Measurements from ENCODE around the gene MYBBP1A. TPM values are rescaled to one million over a fixed set of nuclear protein-coding genes. Genes with fewer than 3 reads are reported as not detected.

The MYBBP1A gene
- total RNA-seq, 4 donors from 2014 or later: 53.9 to 83.7 (median 54.5) TPM

- 75 to 86% methylated on average over 28 to 29 of the region's 29 CpGs for WGBS, 2 donors
- intact Hi-C loops (cut with DNase I; ENCODE audit: low total_unique reads): no loop called here
- no peak overlapping the region for H3K4me3 ChIP-seq (ENCODE audit: low read depth, poor library complexity, severe bottlenecking)
- TF ChIP-seq POLR2A (IDR thresholded peaks at IDR 0.05): no peak
- no peak for TF ChIP-seq CTCF (IDR thresholded peaks at IDR 0.05)
- DNase-seq (ENCODE audit: low spot score in 2 of 2): peak in 1 of 2 donors; percentile 82
These were observed 13.7 kb downstream of the MYBBP1A start for GRCh38 chr17:4541328-4542002.

GRCh38 chr17:4540687-4541327 lies 14.4 kb downstream of the MYBBP1A start:
- DNase-seq (ENCODE audit: low spot score in 2 of 2): peak in 1 of 2 donors; percentile 87
- no peak for TF ChIP-seq CTCF (IDR thresholded peaks at IDR 0.05)
- no peak for TF ChIP-seq POLR2A (IDR thresholded peaks at IDR 0.05)
- 55 to 60% methylated on average over 15 of the region's 15 CpGs for WGBS, 2 donors
- no peak overlapping the region for H3K4me3 ChIP-seq (ENCODE audit: low read depth, poor library complexity, severe bottlenecking)
- intact Hi-C loops (cut with DNase I; ENCODE audit: low total_unique reads): no loop called here

- intact Hi-C loops (cut with DNase I; ENCODE audit: low total_unique reads): no loop called here
- WGBS, 2 donors: 79% methylated on average over 7 to 11 of the region's 14 CpGs
- no peak overlapping the region for H3K4me3 ChIP-seq (ENCODE audit: low read depth, poor library complexity, severe bottlenecking)
- no peak for TF ChIP-seq POLR2A (IDR thresholded peaks at IDR 0.05)
- no peak for TF ChIP-seq CTCF (IDR thresholded peaks at IDR 0.05)
- DNase-seq (ENCODE audit: low spot score in 2 of 2): peak in 1 of 2 donors; percentile 81
These were observed 14.9 kb downstream of the MYBBP1A start for GRCh38 chr17:4540224-4540651.

- peak in 1 of 2 donors; percentile 85 for DNase-seq (ENCODE audit: low spot score in 2 of 2)
- intact Hi-C loops (cut with DNase I; ENCODE audit: low total_unique reads): no loop called here
- TF ChIP-seq CTCF (IDR thresholded peaks at IDR 0.05): no peak
- no peak for TF ChIP-seq POLR2A (IDR thresholded peaks at IDR 0.05)
- 84 to 89% methylated on average over 23 to 24 of the region's 26 CpGs for WGBS, 2 donors
- H3K4me3 ChIP-seq (ENCODE audit: low read depth, poor library complexity, severe bottlenecking): no peak overlapping the region
These were observed 15.5 kb downstream of the MYBBP1A start for GRCh38 chr17:4539576-4540223.

GRCh38 chr17:4539025-4539424 lies 16.2 kb downstream of the MYBBP1A start:
- TF ChIP-seq POLR2A (IDR thresholded peaks at IDR 0.05): no peak
- TF ChIP-seq CTCF (IDR thresholded peaks at IDR 0.05): no peak
- WGBS, 2 donors: 69 to 70% methylated on average over 8 of the region's 8 CpGs
- intact Hi-C loops (cut with DNase I; ENCODE audit: low total_unique reads): no loop called here
- no peak overlapping the region for H3K4me3 ChIP-seq (ENCODE audit: low read depth, poor library complexity, severe bottlenecking)
- peak in 1 of 2 donors; percentile 85 for DNase-seq (ENCODE audit: low spot score in 2 of 2)
